B cell (primary cell): ENCODE results near the gene FN3K.

Source experiments
- CTCF ChIP-seq: fragments of 200-600 bp; IDR thresholded peaks from one replicate; pipeline ENCODE4 v1.8.0; 2022; ENCODE audit warnings: antibody characterized with exemption, mild to moderate bottlenecking
- EZH2 ChIP-seq: IDR thresholded peaks from 2 replicates; pipeline ENCODE4 v1.6.1; 2012; ENCODE audit warnings: borderline replicate concordance, low read depth, mild to moderate bottlenecking, moderate library complexity, low read length; ENCODE audit not compliant: insufficient read depth, poor library complexity, severe bottlenecking

GRCh38 chr17:82765371-82765770, 30.0 kb downstream of the FN3K start:
- TF ChIP-seq EZH2 (no peak), CTCF (no peak)
